Lung (tissue), 12 donors: Measurements from ENCODE around the gene TRABD2B. TPM values are rescaled to one million over a fixed set of nuclear protein-coding genes. Genes with fewer than 3 reads are reported as not detected.
A peak's percentile ranks its signal among the peaks of the same experiment; 100 is the strongest.

Experiments
- ATAC-seq: fragments of 200-7000 bp; cut with Tn5 transposase; one replicate; pipeline ENCODE4 v1.9.1; 2020; ENCODE audit warnings: moderate number of reproducible peaks; ENCODE audit not compliant: insufficient read depth, low FRiP score
- DNase-seq, 3 donors: peaks; one replicate each; pipeline ENCODE4 v3.0.0-alpha.2; 2013 to 2017
- H3K27ac ChIP-seq, 2 donors: one replicate each; pipeline ENCODE4 v1.5.1; 2013; ENCODE audit warnings: mild to moderate bottlenecking in 2 of 2, moderate library complexity in 2 of 2, control low read depth in 1 of 2, inconsistent platforms in 1 of 2, low read depth in 1 of 2, low read length in 1 of 2
- H3K27me3 ChIP-seq, 3 donors: one replicate each; pipeline ENCODE4 v1.5.1; 2013; ENCODE audit warnings: low read length in 2 of 3; ENCODE audit not compliant: control insufficient read depth in 3 of 3, insufficient read depth in 3 of 3
- H3K36me3 ChIP-seq, 4 donors: one replicate each; pipeline ENCODE4 v1.5.1; 2013; ENCODE audit warnings: low read length in 4 of 4, mild to moderate bottlenecking in 1 of 4, moderate library complexity in 1 of 4; ENCODE audit not compliant: control insufficient read depth in 4 of 4, insufficient read depth in 4 of 4
- H3K4me1 ChIP-seq, 5 donors: one replicate each; pipeline ENCODE4 v1.5.1; 2013; ENCODE audit warnings: low read length in 5 of 5, mild to moderate bottlenecking in 2 of 5, moderate library complexity in 1 of 5; ENCODE audit not compliant: control insufficient read depth in 5 of 5, insufficient read depth in 5 of 5
- H3K4me3 ChIP-seq: one replicate; pipeline ENCODE4 v1.5.1; 2013; ENCODE audit warnings: mild to moderate bottlenecking, control low read depth, moderate library complexity
- H3K9ac ChIP-seq, 2 donors: one replicate each; pipeline ENCODE4 v1.5.1; 2013; ENCODE audit warnings: low read length in 2 of 2, control low read depth in 1 of 2; ENCODE audit not compliant: insufficient read depth in 1 of 2
- H3K9me3 ChIP-seq, 4 donors: one replicate each; pipeline ENCODE4 v1.5.1; 2013; ENCODE audit warnings: low read length in 3 of 4, mild to moderate bottlenecking in 1 of 4, moderate library complexity in 1 of 4; ENCODE audit not compliant: control insufficient read depth in 4 of 4, insufficient read depth in 3 of 4
- WGBS, 2 donors: extraction: QIAGEN DNeasy Blood & Tissue Kit; methylation state at CpG; one replicate each; pipeline ENCODE4 v1.1.7; 2013; 5-methylcytosine and 5-hydroxymethylcytosine counted together
- polyA plus RNA-seq, 2 donors: library from polyadenylated mRNA; stranded (reverse); fragments of 200-250 nt; gene quantifications; one replicate each; pipeline ENCODE4 v1.2.1, GENCODE V29; 2013
- total RNA-seq, 2 donors: library from RNA; depleted of rRNA in 1 of 2; stranded (reverse); fragments of >200 nt in 1 of 2; gene quantifications; one replicate each; pipeline ENCODE4 v1.2.1, GENCODE V29; 2014 to 2021
- TF ChIP-seq, protein P1 (sequence below): IDR thresholded peaks from 2 replicates; pipeline ENCODE4 v1.5.1; 2012; ENCODE audit warnings: mild to moderate bottlenecking; ENCODE audit errors: control extremely low read depth, extremely low read depth
- donor health status: control.
- donor health status: control.
- donor health status: Bipolar disorder and iron deficiency.
- donor health status: healthy.
- donor health status: DM: yes; HTN: yes; CAD: no.

TRABD2B gene
- total and polyA plus RNA-seq, 4 donors: 0.37 to 1.9 (median 0.64) TPM

DNA sequence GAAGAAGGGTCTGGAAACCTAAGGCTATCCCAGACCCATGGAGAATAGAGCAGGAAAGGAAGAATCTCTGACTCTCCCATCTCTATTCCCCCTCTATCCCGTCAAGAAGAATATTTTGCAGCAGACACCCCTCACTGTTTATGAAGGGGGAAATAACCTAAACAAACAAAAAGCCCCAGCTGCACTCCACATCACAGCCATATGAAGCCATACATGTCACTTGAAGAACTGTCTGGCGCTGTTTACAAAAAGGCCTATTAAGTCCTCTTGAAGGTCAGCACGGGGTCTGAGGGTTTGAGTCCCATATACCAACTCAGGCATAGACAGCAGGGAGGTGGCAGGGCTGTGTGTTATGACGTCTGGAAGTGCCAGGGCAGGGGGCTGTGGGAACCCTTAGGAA lies 31.4 kb downstream of the TRABD2B start:
- Histone ChIP-seq H3K36me3 (no peaks in the 10 kb centered on the region), H3K9ac (no peak overlapping the region), H3K4me1 (peaks cover 0 to 40% (median 11%) of the 10 kb centered on the region in 5 donors), H3K4me3 (no peak overlapping the region), H3K27ac (no peak overlapping the region), H3K9me3 (no peaks in the 10 kb centered on the region), H3K27me3 (no peaks in the 10 kb centered on the region)
- ATAC-seq (no peak), DNase-seq (peak; percentile 65 to 84 (median 79))
- WGBS, 2 donors: 75 to 80% methylated on average over 4 of the region's 4 CpGs
- TF ChIP-seq, protein P1, sequence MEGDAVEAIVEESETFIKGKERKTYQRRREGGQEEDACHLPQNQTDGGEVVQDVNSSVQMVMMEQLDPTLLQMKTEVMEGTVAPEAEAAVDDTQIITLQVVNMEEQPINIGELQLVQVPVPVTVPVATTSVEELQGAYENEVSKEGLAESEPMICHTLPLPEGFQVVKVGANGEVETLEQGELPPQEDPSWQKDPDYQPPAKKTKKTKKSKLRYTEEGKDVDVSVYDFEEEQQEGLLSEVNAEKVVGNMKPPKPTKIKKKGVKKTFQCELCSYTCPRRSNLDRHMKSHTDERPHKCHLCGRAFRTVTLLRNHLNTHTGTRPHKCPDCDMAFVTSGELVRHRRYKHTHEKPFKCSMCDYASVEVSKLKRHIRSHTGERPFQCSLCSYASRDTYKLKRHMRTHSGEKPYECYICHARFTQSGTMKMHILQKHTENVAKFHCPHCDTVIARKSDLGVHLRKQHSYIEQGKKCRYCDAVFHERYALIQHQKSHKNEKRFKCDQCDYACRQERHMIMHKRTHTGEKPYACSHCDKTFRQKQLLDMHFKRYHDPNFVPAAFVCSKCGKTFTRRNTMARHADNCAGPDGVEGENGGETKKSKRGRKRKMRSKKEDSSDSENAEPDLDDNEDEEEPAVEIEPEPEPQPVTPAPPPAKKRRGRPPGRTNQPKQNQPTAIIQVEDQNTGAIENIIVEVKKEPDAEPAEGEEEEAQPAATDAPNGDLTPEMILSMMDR: no peak

DNA sequence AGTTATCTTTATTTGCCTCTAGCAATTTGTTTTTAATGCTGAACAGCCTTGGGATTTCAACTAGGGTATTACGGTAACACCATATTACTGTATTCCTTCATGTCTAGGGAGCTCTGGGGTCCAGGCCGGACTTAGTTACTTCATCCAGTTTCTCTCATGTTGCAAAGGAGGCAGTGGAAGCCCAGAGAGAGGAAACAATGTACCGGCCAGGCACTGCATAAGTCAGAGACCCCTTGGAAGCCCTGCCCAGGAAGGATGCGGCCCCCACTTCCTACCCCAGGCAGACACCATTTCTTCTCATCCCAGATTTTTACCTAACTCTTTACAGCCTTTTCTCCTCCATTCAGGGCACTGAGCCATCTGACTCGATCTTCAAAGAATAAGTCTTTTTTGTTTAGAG lies 32.5 kb downstream of the TRABD2B start:
- ATAC-seq: no peak
- no peak overlapping the region for H3K4me3 ChIP-seq
- WGBS, 2 donors: 63 to 66% methylated on average over 5 of the region's 5 CpGs

DNA sequence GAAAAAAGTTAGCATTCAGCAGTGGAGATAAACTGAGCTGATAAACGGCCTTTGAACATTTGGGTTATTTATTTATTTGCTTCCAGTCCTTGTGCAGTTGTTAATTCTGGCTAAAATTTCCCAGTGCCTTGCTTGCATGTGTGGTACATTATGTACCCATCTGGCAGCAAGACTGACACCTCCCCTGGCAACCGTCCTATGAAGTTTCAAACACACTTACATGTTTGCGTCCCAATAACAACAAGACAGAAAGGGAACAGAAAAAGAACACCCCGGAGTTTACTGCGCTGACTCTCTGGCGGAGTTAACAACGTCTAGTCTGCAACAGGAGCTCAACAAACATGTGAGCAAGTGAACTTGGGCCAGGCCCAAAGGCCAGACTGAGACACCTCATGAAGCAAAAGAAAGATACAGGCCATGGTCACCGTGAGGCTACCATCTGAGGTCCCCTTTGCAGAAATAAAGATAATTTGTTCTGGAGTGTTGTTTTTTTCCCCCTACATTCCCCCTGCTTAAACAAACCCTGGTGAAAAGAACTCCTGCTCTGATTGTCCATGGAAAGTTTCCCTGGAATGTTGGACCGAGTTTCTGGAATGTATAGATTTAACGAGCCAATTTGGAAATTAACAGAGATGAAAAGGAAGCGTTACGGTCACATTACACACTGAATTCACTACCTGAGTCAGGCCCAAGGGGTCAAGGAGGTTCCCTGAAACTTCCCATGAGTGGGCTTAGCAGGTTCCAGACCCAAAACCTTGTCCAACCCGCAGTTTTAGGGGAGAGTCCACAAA lies 33.4 kb downstream of the TRABD2B start:
- TF ChIP-seq, protein P1: no peak
- H3K9me3 ChIP-seq: no peaks in the 10 kb centered on the region
- H3K27ac ChIP-seq: no peak overlapping the region
- peaks cover 0 to 29% (median 11%) of the 10 kb centered on the region in 5 donors for H3K4me1 ChIP-seq
- ATAC-seq: no peak
- peak; percentile 43 to 74 (median 64) for DNase-seq
- 62 to 80% methylated on average over 13 of the region's 13 CpGs for WGBS, 2 donors
- no peaks in the 10 kb centered on the region for H3K27me3 ChIP-seq
- no peaks in the 10 kb centered on the region for H3K36me3 ChIP-seq
- no peak overlapping the region for H3K9ac ChIP-seq
- H3K4me3 ChIP-seq: no peak overlapping the region

More for the DNA sequence above, 32.5 kb downstream of the TRABD2B start:
- TF ChIP-seq, protein P1: no peak
- Histone ChIP-seq H3K36me3 (no peaks in the 10 kb centered on the region), H3K4me1 (peaks cover 0 to 32% (median 11%) of the 10 kb centered on the region in 5 donors), H3K27me3 (no peaks in the 10 kb centered on the region), H3K27ac (no peak overlapping the region), H3K9me3 (no peaks in the 10 kb centered on the region), H3K9ac (no peak overlapping the region)
- no peak for DNase-seq
